Activated T-cell treated with anti-CD3 and anti-CD28 coated beads for 48 hours (primary cell): ENCODE measurements around the gene NCAPG2.
"Not testable (repeated sequence)": the region's sequence is repeated elsewhere in the genome, so short reads cannot be mapped to it uniquely, and the experiment has no call there.

Experiments
- DNase-seq: peaks from one replicate; pipeline ENCODE4 v3.0.0-alpha.2; 2020; ENCODE audit warnings: low read depth

The NCAPG2 gene

GRCh38 chr7:158705234-158705850, 738 bp upstream of the NCAPG2 start:
- no peak for DNase-seq

GRCh38 chr7:158703679-158704523, 703 bp downstream of the NCAPG2 start:
- DNase-seq, result not testable (repeated sequence)

GRCh38 chr7:158702944-158703343, 1.7 kb downstream of the NCAPG2 start:
- DNase-seq, result no peak

DNA sequence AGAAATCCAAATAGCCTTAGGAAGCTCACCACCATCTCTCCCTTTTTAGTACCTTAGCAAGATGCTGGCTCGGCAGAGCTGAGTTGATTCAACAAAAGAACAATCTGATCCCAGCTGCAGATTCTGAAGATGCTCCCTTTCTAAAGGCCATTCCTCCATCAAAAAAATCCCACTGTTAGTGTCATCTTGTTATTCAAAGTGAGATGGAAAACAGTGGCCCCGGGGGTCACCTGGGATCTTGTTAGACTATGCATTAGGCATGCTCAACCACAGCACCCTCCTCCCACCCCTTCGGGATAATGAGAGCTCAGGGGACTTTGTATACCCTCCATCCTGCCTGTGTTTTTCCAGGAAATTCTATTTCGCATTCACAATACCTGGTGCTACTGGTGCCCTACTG, 2.4 kb downstream of the NCAPG2 start:
- DNase-seq, result no peak

DNA sequence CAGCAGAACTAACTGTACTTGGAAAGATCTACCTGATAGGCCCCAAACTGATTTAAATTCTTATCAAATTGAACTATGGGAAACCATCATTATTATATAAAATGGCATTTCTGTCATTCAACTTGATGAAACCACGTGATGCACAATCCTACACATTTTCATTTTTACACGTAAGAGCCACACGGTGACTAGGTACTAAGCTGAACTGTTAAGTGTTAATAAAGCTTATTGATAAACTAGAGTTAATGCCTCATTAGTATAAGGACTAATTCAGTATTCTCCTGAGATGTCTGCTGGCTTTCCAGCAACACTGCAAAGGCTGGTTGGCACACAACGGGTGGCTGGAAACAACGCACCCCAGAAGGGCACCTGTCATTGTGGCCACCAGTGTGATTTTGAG, 4.6 kb downstream of the NCAPG2 start:
- no peak for DNase-seq

GRCh38 chr7:158699341-158699740, 5.3 kb downstream of the NCAPG2 start:
- no peak for DNase-seq

- DNase-seq, result no peak
Observed at GRCh38 chr7:158698657-158699195, 5.9 kb downstream of the NCAPG2 start.

DNA sequence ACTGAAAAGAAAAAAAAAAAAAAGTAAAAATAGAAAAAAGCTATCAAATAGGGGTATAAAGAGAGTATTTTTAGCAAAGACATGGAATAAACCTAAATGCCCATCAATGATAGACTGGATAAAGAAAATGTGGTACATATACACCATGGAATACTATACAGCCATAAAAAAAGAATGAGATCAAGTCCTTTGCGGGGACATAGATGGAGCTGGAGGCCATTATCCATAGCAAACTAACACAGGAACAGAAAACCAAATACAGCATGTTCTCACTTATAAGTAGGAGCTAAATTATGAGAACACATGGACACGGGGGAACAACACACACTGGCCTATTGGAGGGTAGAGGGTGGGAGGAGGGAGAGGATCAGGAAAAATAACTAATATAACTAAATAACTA, 7.0 kb downstream of the NCAPG2 start:
- not testable (repeated sequence) for DNase-seq

GRCh38 chr7:158695726-158696452, 8.7 kb downstream of the NCAPG2 start:
- no peak for DNase-seq

GRCh38 chr7:158695056-158695455, 9.5 kb downstream of the NCAPG2 start:
- no peak for DNase-seq

DNA sequence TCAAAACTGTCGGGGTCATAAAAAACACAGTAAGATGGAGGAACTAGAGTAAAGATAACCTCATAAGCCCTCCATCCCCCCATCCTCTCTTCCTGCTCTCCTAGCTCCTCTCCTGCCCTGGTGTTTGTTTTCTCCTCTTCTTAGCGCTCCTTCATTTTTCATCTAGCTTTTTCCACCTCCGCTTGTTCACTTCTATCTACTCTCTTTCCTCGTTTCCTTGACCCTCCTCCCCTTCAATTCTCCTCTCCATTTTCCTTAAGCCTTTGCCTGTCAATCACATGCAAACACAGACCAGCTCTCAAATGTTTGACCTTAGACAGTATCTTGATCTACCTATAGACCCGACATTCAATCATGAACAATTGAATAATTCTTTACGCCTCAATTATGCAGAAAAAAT, 10.0 kb downstream of the NCAPG2 start:
- DNase-seq, result no peak

- DNase-seq, result no peak
Observed at GRCh38 chr7:158689488-158689887, 15.1 kb downstream of the NCAPG2 start.

GRCh38 chr7:158687406-158687805, 17.2 kb downstream of the NCAPG2 start:
- DNase-seq, result no peak

DNA sequence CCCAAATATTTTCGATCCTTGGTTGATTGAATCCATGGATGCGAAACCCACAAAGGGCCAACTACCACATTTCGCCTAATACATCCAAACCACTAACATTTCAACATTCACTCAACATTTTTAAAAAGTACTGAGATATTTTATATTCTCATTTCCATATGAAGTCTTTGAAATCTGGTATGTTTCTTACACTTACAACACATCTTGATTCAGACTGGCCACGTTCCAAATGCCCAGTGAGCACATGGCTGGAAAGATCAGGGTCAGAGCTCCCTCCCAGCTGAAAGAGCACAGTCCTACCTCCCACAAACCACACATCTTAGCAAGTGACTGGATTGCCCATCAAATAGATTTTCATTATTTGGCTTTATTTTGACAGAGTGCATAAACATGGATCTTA, 18.9 kb downstream of the NCAPG2 start:
- no peak for DNase-seq

GRCh38 chr7:158684329-158684728, 20.3 kb downstream of the NCAPG2 start:
- no peak for DNase-seq

- DNase-seq, result no peak
Observed at GRCh38 chr7:158683541-158683940, 21.1 kb downstream of the NCAPG2 start.

GRCh38 chr7:158682456-158682855, 22.1 kb downstream of the NCAPG2 start:
- no peak for DNase-seq

- no peak for DNase-seq
Observed at GRCh38 chr7:158680754-158681153, 23.9 kb downstream of the NCAPG2 start.

DNA sequence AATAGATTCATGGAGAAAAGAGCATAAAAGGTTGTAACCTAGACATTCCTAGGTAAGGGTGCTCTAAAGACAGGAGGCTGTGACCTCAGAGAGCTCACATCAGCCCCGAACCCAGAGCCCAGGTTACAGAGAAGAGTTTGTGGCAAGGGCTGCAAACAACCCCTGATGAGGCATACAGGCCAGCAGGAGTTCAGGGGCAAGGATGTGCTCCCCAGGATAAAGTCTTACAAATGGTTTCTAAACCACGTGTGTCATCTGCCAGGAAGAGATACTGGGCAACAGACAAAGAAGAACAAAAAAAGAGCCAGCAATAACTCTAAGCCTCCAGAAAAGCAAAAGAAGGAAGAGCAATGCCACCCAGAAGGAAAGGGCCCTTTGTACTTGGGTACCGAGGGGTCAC, 27.7 kb downstream of the NCAPG2 start:
- no peak for DNase-seq

- no peak for DNase-seq
Observed at GRCh38 chr7:158676171-158676840, 28.3 kb downstream of the NCAPG2 start.

DNA sequence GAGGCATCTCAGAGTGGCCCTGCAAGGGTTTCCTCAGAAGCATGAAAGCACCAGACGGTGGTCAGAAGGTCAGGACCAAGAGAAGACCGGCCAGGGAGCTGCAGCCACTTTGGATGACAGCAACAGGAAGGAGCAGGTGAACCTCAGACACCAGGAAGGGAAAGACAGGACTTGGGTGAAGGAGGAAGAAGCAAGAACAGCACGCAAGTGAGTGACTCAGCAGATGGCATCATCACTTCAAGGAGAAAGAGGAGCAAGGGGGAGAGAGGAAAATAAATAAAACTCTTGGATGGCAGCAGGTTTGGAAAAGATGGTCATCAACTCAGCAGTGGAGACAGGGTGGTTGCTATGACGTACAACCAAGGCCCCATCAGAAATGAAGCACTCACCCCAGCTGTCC, 31.6 kb downstream of the NCAPG2 start:
- no peak for DNase-seq

- not testable (repeated sequence) for DNase-seq
Observed at GRCh38 chr7:158668086-158668485, 36.5 kb downstream of the NCAPG2 start.
